ENCODE measurements around the gene TMEM176B. TPM values are rescaled to one million over a fixed set of nuclear protein-coding genes. Genes with fewer than 3 reads are reported as not detected.
"Not testable (repeated sequence)": the region's sequence is repeated elsewhere in the genome, so short reads cannot be mapped to it uniquely, and the experiment has no call there.

Gene TMEM176B
- total RNA-seq, 2 donors from 2014 or later, result 32.9 to 36.3 TPM

- no peaks in the 10 kb centered on the region for H3K36me3 ChIP-seq (replicated peaks in 1 of 2; ENCODE audit: insufficient read depth in 1 of 2, low read depth in 2 of 2)
- no peak overlapping the region for H3K27ac ChIP-seq
- DNase-seq (no peak), ATAC-seq (no peak)
- TF ChIP-seq POLR2A (IDR thresholded peaks at IDR 0.05), result no peak
- no peak for TF ChIP-seq CTCF (IDR thresholded peaks at IDR 0.05)
- intact Hi-C loops (cut with DNase I), result no loop called here
- no peaks in the 10 kb centered on the region for H3K9me3 ChIP-seq
- H3K4me3 ChIP-seq, result no peak overlapping the region
- 67 to 77% methylated on average over 3 of the region's 3 CpGs for WGBS, 2 donors
- no peaks in the 10 kb centered on the region for H3K27me3 ChIP-seq
- peaks cover 13% of the 10 kb centered on the region for H3K4me1 ChIP-seq
Measured at GRCh38 chr7:150780292-150780691, 19.9 kb downstream of the TMEM176B start.

GRCh38 chr7:150778738-150779301, 21.3 kb downstream of the TMEM176B start:
- Histone ChIP-seq H3K4me3 (no peak overlapping the region), H3K4me1 (no peaks in the 10 kb centered on the region), H3K27ac (no peak overlapping the region), H3K9me3 (no peaks in the 10 kb centered on the region), H3K27me3 (no peaks in the 10 kb centered on the region), H3K36me3 (replicated peaks in 1 of 2; ENCODE audit: insufficient read depth in 1 of 2, low read depth in 2 of 2) (no peaks in the 10 kb centered on the region)
- TF ChIP-seq CTCF (IDR thresholded peaks at IDR 0.05) (peak; percentile 68 to 85 (median 78)), POLR2A (IDR thresholded peaks at IDR 0.05) (no peak)
- ATAC-seq (peak; percentile 71), DNase-seq (peak; percentile 78 to 89 (median 82))
- intact Hi-C loops (cut with DNase I), result no loop called here
- WGBS, 2 donors, result 4 to 5% methylated on average over 12 of the region's 12 CpGs

- no peak overlapping the region for H3K4me3 ChIP-seq
- H3K27me3 ChIP-seq, result no peaks in the 10 kb centered on the region
- no peak overlapping the region for H3K27ac ChIP-seq
- intact Hi-C loops (cut with DNase I), result no loop called here
- WGBS, 2 donors, result 40 to 43% methylated on average over 8 of the region's 8 CpGs
- DNase-seq, result no peak
- no peak for TF ChIP-seq POLR2A (IDR thresholded peaks at IDR 0.05)
- no peak for TF ChIP-seq CTCF (IDR thresholded peaks at IDR 0.05)
- H3K4me1 ChIP-seq, result no peaks in the 10 kb centered on the region
- no peaks in the 10 kb centered on the region for H3K9me3 ChIP-seq
- H3K36me3 ChIP-seq (replicated peaks in 1 of 2; ENCODE audit: insufficient read depth in 1 of 2, low read depth in 2 of 2), result no peaks in the 10 kb centered on the region
- no peak for ATAC-seq
Measured at GRCh38 chr7:150778014-150778737, 22.0 kb downstream of the TMEM176B start.

GRCh38 chr7:150774131-150774530, 26.0 kb downstream of the TMEM176B start:
- intact Hi-C loops (cut with DNase I); H3K9me3 ChIP-seq; DNase-seq; H3K36me3 ChIP-seq (replicated peaks in 1 of 2; ENCODE audit: insufficient read depth in 1 of 2, low read depth in 2 of 2); H3K4me3 ChIP-seq; ATAC-seq; H3K27ac ChIP-seq; H3K27me3 ChIP-seq; H3K4me1 ChIP-seq: not testable (repeated sequence)
- WGBS, 2 donors, result 80 to 85% methylated on average over 1 of the region's 1 CpG

GRCh38 chr7:150769768-150770167, 30.4 kb downstream of the TMEM176B start:
- H3K4me1 ChIP-seq, result peaks cover 4% of the 10 kb centered on the region
- DNase-seq (no peak), ATAC-seq (no peak)
- TF ChIP-seq POLR2A (IDR thresholded peaks at IDR 0.05) (no peak), CTCF (IDR thresholded peaks at IDR 0.05) (no peak)
- peaks cover 0 to 3% (median 0%) of the 10 kb centered on the region in 3 donors for H3K9me3 ChIP-seq
- H3K27me3 ChIP-seq, result no peaks in the 10 kb centered on the region
- intact Hi-C loops (cut with DNase I), result no loop called here
- no peak overlapping the region for H3K27ac ChIP-seq
- no peak overlapping the region for H3K4me3 ChIP-seq
- WGBS, 2 donors, result 71 to 74% methylated on average over 4 of the region's 4 CpGs
- no peaks in the 10 kb centered on the region for H3K36me3 ChIP-seq (replicated peaks in 1 of 2; ENCODE audit: insufficient read depth in 1 of 2, low read depth in 2 of 2)
